Measurements from ENCODE around the gene CARD11.

GRCh38 chr7:2926120-2926895 is 117.4 kb downstream of the CARD11 start:
- TF ChIP-seq CTCF (IDR thresholded peaks at IDR 0.05) (no peak), EZH2 (IDR thresholded peaks at IDR 0.05; ENCODE audit: borderline replicate concordance, insufficient read depth, low read depth, low read length, poor library complexity, severe bottlenecking) (no peak)
